Superior temporal gyrus (tissue), 1 donor: ENCODE data around the gene INO80C.

Experiments used
- DNase-seq: peaks from one replicate; pipeline ENCODE4 v3.0.0-alpha.2; 2016; ENCODE audit errors: extremely low spot score

INO80C gene

GRCh38 chr18:35497370-35498197 is at the start of gene INO80C:
INO80C (minus strand) TSS chr18:35497960; CDS start chr18:35497874, 86 bp downstream.
- DNase-seq, result peak; percentile 93

- DNase-seq, result no peak
Measured at GRCh38 chr18:35547008-35547605, 49.3 kb upstream of the INO80C start.

GRCh38 chr18:35542356-35542755 is 44.6 kb upstream of the INO80C start:
- no peak for DNase-seq

GRCh38 chr18:35535297-35535696 is 37.5 kb upstream of the INO80C start:
- DNase-seq, result no peak

- no peak for DNase-seq
Measured at GRCh38 chr18:35533916-35534405, 36.2 kb upstream of the INO80C start.

- DNase-seq, result no peak
Measured at GRCh38 chr18:35528749-35529274, 31.1 kb upstream of the INO80C start.

- no peak for DNase-seq
Measured at GRCh38 chr18:35526495-35527059, 28.8 kb upstream of the INO80C start.

GRCh38 chr18:35525795-35526494 is 28.2 kb upstream of the INO80C start:
- DNase-seq, result no peak

- DNase-seq, result no peak
Measured at GRCh38 chr18:35524226-35524625, 26.5 kb upstream of the INO80C start.

- DNase-seq, result no peak
Measured at GRCh38 chr18:35522130-35522959, 24.6 kb upstream of the INO80C start.

- DNase-seq, result no peak
Measured at GRCh38 chr18:35521133-35521532, 23.4 kb upstream of the INO80C start.

GRCh38 chr18:35519148-35519899 is 21.6 kb upstream of the INO80C start:
- DNase-seq, result no peak

GRCh38 chr18:35517715-35518114 is 20.0 kb upstream of the INO80C start:
- DNase-seq, result no peak

GRCh38 chr18:35516789-35517188 is 19.0 kb upstream of the INO80C start:
- no peak for DNase-seq

- no peak for DNase-seq
Measured at GRCh38 chr18:35516351-35516750, 18.6 kb upstream of the INO80C start.

- no peak for DNase-seq
Measured at GRCh38 chr18:35515460-35516130, 17.8 kb upstream of the INO80C start.

GRCh38 chr18:35514752-35515459 is 17.1 kb upstream of the INO80C start:
- DNase-seq, result no peak

- no peak for DNase-seq
Measured at GRCh38 chr18:35514283-35514682, 16.5 kb upstream of the INO80C start.
